CD4-positive, alpha-beta memory T cell (primary cell): ENCODE measurements around the gene AVPR2. TPM values are rescaled to one million over a fixed set of nuclear protein-coding genes. Genes with fewer than 3 reads are reported as not detected.

Source experiments
- CTCF ChIA-PET: fragments of 350-600 bp; sonication (Branson Sonifier 250); formaldehyde crosslinking; loops from one replicate; lab custom pipeline; 2021; ENCODE audit warnings: inconsistent platforms; ENCODE audit not compliant: partially characterized antibody; lab: Charles Lee
- POLR2A ChIA-PET: fragments of 350-600 bp; sonication (Branson Sonifier 250); formaldehyde crosslinking; loops from one replicate; lab custom pipeline; 2021; ENCODE audit not compliant: partially characterized antibody; lab: Charles Lee
- DNase-seq, 5 donors: peaks; one replicate each; pipeline versions ENCODE4 v3.0.0 to v3.0.0-alpha.2; 2020 to 2022; ENCODE audit warnings: mixed read lengths in 1 of 5
- H3K27ac ChIP-seq: one replicate; pipeline ENCODE4 v1.7.0; 2013; ENCODE audit warnings: low read depth, low read length
- H3K27me3 ChIP-seq: 2 replicates; pipeline ENCODE4 v1.7.0; 2013; ENCODE audit warnings: mild to moderate bottlenecking, low read length, moderate library complexity; ENCODE audit not compliant: insufficient read depth
- H3K36me3 ChIP-seq: 2 replicates; pipeline ENCODE4 v1.7.0; 2013; ENCODE audit warnings: mild to moderate bottlenecking, low read length, moderate library complexity; ENCODE audit not compliant: insufficient read depth
- H3K4me1 ChIP-seq: 2 replicates; pipeline ENCODE4 v1.7.0; 2013; ENCODE audit warnings: mild to moderate bottlenecking, low read length, moderate library complexity; ENCODE audit not compliant: insufficient read depth
- H3K4me3 ChIP-seq, 2 donors: one replicate each; pipeline ENCODE4 v1.7.0; 2013; ENCODE audit warnings: low read length in 2 of 2, mild to moderate bottlenecking in 1 of 2
- H3K9me3 ChIP-seq, 2 donors: one replicate each; pipeline ENCODE4 v1.7.0; 2013; ENCODE audit warnings: low read length in 2 of 2, control low read depth in 1 of 2; ENCODE audit not compliant: control insufficient read depth in 1 of 2
- H3K27ac Mint-ChIP-seq, 7 donors: one replicate each; pipeline ENCODE4 v1.8.0; 2020 to 2021; ENCODE audit warnings: mixed read lengths in 7 of 7, mild to moderate bottlenecking in 6 of 7, inconsistent platforms in 3 of 7, moderate library complexity in 3 of 7
- H3K27me3 Mint-ChIP-seq, 2 donors: one replicate each; pipeline ENCODE4 v1.8.0; 2020 to 2021; ENCODE audit warnings: mixed read lengths in 2 of 2
- H3K36me3 Mint-ChIP-seq, 2 donors: one replicate each; pipeline ENCODE4 v1.8.0; 2020 to 2021; ENCODE audit warnings: mixed read lengths in 2 of 2, inconsistent platforms in 1 of 2, mild to moderate bottlenecking in 1 of 2
- H3K4me1 Mint-ChIP-seq, 4 donors: one replicate each; pipeline ENCODE4 v1.8.0; 2020 to 2021; ENCODE audit warnings: mixed read lengths in 4 of 4, mild to moderate bottlenecking in 1 of 4
- H3K4me3 Mint-ChIP-seq, 8 donors: one replicate each; pipeline ENCODE4 v1.8.0; 2020 to 2021; ENCODE audit warnings: mixed read lengths in 8 of 8, mild to moderate bottlenecking in 7 of 8, moderate library complexity in 6 of 8, inconsistent platforms in 3 of 8
- H3K9me3 Mint-ChIP-seq, 8 donors: one replicate each; pipeline ENCODE4 v1.8.0; 2020 to 2021; ENCODE audit warnings: mixed read lengths in 8 of 8, mild to moderate bottlenecking in 5 of 8, inconsistent platforms in 3 of 8, moderate library complexity in 1 of 8
- intact Hi-C: fragments of 100-400 bp; cut with micrococcal nuclease; formaldehyde crosslinking; loops from one replicate; pipeline ENCODE4 v1.15.1; 2023
- polyA plus RNA-seq, 2 donors: library from polyadenylated mRNA; unstranded; fragments of 300-500 nt; fragmentation: Illumina TruSeq; gene quantifications; one replicate each; pipeline ENCODE4 v1.2.3, GENCODE V29; 2021
- total RNA-seq, 2 experiments: library from RNA; stranded (reverse); gene quantifications; one replicate each; pipeline ENCODE4 v1.2.3, GENCODE V29; 2021

The AVPR2 gene
- total and polyA plus RNA-seq, 4 experiments from 2014 or later: 0.15 TPM; not detected in 3

DNA sequence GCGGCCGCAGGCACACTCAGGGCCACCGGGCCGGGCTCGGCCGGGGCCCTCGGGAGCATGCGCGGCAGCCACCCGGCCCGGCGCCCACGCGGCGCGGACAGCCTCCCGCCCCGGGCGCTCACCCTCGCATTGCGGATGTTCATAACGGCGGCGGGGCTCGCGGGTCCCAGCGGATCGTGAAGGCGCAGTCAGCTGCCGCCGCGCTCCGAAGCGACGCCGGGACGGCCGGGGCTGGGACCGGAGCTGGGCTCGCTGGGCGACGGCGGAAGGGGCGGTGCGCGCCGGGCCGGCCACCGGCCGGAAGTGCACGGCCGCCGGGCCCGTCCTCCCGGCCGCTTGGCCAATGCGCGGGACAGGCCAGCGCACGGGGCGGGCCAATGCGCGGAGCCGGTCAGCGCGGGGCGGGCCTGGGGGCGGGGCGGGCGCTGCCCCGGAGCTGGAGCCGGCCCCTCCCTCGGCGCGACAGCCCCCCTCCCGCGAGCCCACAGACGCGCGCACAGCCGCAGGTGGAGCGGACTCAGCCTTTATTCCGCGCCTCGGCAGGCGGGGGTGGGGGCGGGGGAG, 30.4 kb downstream of the AVPR2 start, which contains the start of gene NAA10:
Gene NAA10 (minus strand): TSS at position 276 of the 564 bp plus-strand sequence. CDS start 133 bp downstream, at position 143.
- peaks cover 8 to 32% (median 22%) of the 10 kb centered on the region in 4 donors for H3K4me1 Mint-ChIP-seq
- DNase-seq: peak; percentile 37 to 58 (median 47)
- peak within 1 kb of the TSS; percentile 84 to 91 (median 90) for H3K4me3 Mint-ChIP-seq

DNA sequence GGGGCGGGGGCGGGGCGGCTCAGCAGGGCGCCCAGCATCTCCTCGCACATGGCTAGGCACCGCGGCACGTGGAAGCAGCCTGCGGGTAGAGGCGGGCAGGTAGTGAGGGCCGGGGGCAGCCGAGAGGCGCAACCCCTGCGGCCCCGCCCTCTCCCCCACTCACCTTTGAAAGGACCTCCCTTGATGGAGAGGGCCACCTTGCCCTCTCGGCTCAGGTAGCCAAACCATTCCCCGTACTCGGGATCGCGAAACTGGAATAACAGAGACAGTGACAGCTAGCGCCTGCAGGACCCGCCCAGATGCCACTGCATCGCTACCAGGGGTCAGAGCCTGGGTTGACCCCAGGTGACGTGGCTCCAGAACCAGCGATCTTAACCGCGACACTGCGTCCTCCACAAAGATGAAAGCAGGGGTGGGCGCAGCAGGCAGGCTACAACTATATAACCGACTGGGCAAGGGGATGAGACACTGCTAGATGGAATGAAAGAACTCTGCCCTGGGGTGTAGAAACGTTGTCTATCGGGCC, 30.9 kb downstream of the AVPR2 start:
- Mint-ChIP-seq H3K36me3 (peaks cover 5 to 10% of the 10 kb centered on the region in 2 donors), H3K27ac (peak overlapping the region in 6 of 7 donors; percentile 57 to 77 (median 72)), H3K4me1 (peaks cover 8 to 31% (median 22%) of the 10 kb centered on the region in 4 donors), H3K27me3 (no peaks in the 10 kb centered on the region), H3K4me3 (peak overlapping the region; percentile 69 to 80 (median 76)), H3K9me3 (peaks cover 0 to 3% (median 0%) of the 10 kb centered on the region in 8 donors)
- intact Hi-C loops: no loop called here
- no peak overlapping the region for H3K27ac ChIP-seq
- H3K4me1 ChIP-seq: peaks cover 5% of the 10 kb centered on the region
- H3K9me3 ChIP-seq: no peaks in the 10 kb centered on the region
- ChIA-PET POLR2A (interaction anchor here (0.9 to 21.2 kb wide), 4 partner anchors 8 to 195 kb away, joined by 3 to 447 read pairs (median 228); partner anchors contain the start of genes ARHGAP4, NAA10 and RENBP), CTCF (interaction anchor here (2.1 to 14.9 kb wide), 3 partner anchors 8 to 11 kb away, joined by 5 to 290 read pairs (median 34); partner anchors contain the start of gene RENBP)
- DNase-seq: no peak
- H3K36me3 ChIP-seq: peaks cover 4% of the 10 kb centered on the region
- peak overlapping the region in 1 of 2 donors; percentile 28 for H3K4me3 ChIP-seq
- no peaks in the 10 kb centered on the region for H3K27me3 ChIP-seq

More for the DNA sequence above, 30.4 kb downstream of the AVPR2 start, which contains the start of gene NAA10:
- H3K4me1 ChIP-seq: peaks cover 5% of the 10 kb centered on the region
- peak within 1 kb of the TSS; percentile 51 for H3K27ac ChIP-seq
- intact Hi-C loops: loop anchor here (1.0 kb wide), 1 partner anchor 10 kb away; no protein-coding TSS in a partner anchor
- ChIA-PET CTCF (interaction anchor here (5.1 to 14.9 kb wide), 2 partner anchors 11 kb away, joined by 34 to 290 read pairs; partner anchors contain the start of gene RENBP), POLR2A (interaction anchor here (0.9 to 21.2 kb wide), 6 partner anchors 8 to 194 kb away, joined by 3 to 447 read pairs (median 10); partner anchors contain the start of genes ARHGAP4, HCFC1, IRAK1 and NAA10)
- H3K27me3 Mint-ChIP-seq: no peaks in the 10 kb centered on the region
- H3K9me3 Mint-ChIP-seq: peaks cover 0 to 3% (median 0%) of the 10 kb centered on the region in 8 donors
- H3K9me3 ChIP-seq: no peaks in the 10 kb centered on the region
- H3K36me3 ChIP-seq: peaks cover 4% of the 10 kb centered on the region
- H3K36me3 Mint-ChIP-seq: peaks cover 5 to 10% of the 10 kb centered on the region in 2 donors
- H3K4me3 ChIP-seq: peak within 1 kb of the TSS; percentile 17 to 38
- H3K27me3 ChIP-seq: no peaks in the 10 kb centered on the region
- peak within 1 kb of the TSS; percentile 72 to 90 (median 81) for H3K27ac Mint-ChIP-seq

DNA sequence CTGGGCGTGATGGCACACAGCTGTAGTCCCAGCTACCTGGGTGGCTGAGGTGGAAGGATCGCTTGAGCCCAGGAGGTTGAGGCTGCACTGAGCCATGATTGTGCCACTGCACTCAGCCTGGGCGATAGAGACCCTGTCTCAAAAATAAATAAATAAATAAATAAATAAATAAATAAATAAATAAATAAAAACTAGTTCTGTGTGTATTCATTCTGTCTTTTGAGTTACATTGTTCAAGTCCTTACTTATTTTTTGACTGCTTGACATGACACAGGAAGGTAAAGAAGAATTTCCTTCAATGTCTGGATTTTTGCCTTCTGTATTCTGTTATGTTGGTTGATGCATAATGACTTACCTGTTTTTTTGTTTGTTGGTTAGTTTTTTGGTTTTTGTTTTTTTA, 32.6 kb downstream of the AVPR2 start:
- no peaks in the 10 kb centered on the region for H3K9me3 ChIP-seq
- H3K4me3 ChIP-seq: no peak overlapping the region
- no peaks in the 10 kb centered on the region for H3K27me3 ChIP-seq
- Mint-ChIP-seq H3K27ac (peak overlapping the region in 2 of 7 donors; percentile 73 to 76), H3K4me1 (peaks cover 5 to 24% (median 17%) of the 10 kb centered on the region in 4 donors), H3K27me3 (no peaks in the 10 kb centered on the region), H3K4me3 (peak overlapping the region in 1 of 8 donors; percentile 9), H3K9me3 (peaks cover 0 to 3% (median 0%) of the 10 kb centered on the region in 8 donors), H3K36me3 (peaks cover 0 to 4% of the 10 kb centered on the region in 2 donors)
- DNase-seq: no peak
- H3K36me3 ChIP-seq: peaks cover under 1% of the 10 kb centered on the region
- intact Hi-C loops: no loop called here
- peaks cover 5% of the 10 kb centered on the region for H3K4me1 ChIP-seq
- no peak overlapping the region for H3K27ac ChIP-seq
- POLR2A ChIA-PET: interaction anchor here (20.6 to 21.2 kb wide), 2 partner anchors 6 to 10 kb away, joined by 447 read pairs; partner anchors contain the start of genes ARHGAP4, NAA10 and RENBP
- CTCF ChIA-PET: interaction anchor here (2.1 to 5.1 kb wide), 3 partner anchors 9 to 13 kb away, joined by 5 to 34 read pairs (median 10); no protein-coding TSS in a partner anchor

DNA sequence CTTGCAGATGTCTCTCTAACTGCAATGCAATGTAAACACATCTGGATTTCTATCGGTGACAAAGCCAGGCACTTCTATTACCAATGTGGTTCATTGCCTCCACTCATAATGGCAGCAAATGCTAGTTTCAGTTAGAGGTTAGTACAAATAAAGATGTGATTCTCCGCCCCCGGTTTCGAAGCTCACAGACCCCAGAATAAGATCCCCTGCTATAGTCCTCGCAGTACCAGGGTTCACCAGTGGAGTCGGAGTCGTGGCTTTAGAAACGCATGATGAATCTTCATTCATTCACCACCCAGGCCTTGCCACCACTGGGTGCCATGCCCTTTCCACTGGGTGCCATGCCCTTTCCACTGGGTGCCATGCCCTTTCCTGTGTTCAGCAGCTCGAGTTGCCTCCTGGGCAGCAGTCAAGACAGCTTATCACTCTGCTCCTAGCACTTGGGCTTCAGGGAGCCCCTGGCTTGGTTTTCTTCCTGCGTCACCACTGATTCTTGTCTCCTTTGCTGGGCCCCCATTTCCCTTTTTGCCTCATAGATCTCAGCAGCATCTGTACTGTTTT, 33.8 kb downstream of the AVPR2 start:
- ChIA-PET CTCF (interaction anchor here (1.0 to 2.3 kb wide), 2 partner anchors 9 to 15 kb away, joined by 3 to 10 read pairs; no protein-coding TSS in a partner anchor), POLR2A (interaction anchor here (21.2 kb wide), 1 partner anchor 11 kb away, joined by 447 read pairs; the partner anchor contains the start of genes ARHGAP4 and NAA10)
- no peaks in the 10 kb centered on the region for H3K9me3 ChIP-seq
- Mint-ChIP-seq H3K27ac (peak overlapping the region in 1 of 7 donors; percentile 47), H3K27me3 (no peaks in the 10 kb centered on the region), H3K4me3 (no peak overlapping the region), H3K36me3 (peaks cover 0 to 4% of the 10 kb centered on the region in 2 donors), H3K9me3 (peaks cover 0 to 3% (median 0%) of the 10 kb centered on the region in 8 donors), H3K4me1 (peaks cover 5 to 21% (median 13%) of the 10 kb centered on the region in 4 donors)
- no peaks in the 10 kb centered on the region for H3K36me3 ChIP-seq
- H3K27ac ChIP-seq: no peak overlapping the region
- no peaks in the 10 kb centered on the region for H3K27me3 ChIP-seq
- intact Hi-C loops: no loop called here
- DNase-seq: no peak
- H3K4me3 ChIP-seq: no peak overlapping the region
- H3K4me1 ChIP-seq: peaks cover 5% of the 10 kb centered on the region

DNA sequence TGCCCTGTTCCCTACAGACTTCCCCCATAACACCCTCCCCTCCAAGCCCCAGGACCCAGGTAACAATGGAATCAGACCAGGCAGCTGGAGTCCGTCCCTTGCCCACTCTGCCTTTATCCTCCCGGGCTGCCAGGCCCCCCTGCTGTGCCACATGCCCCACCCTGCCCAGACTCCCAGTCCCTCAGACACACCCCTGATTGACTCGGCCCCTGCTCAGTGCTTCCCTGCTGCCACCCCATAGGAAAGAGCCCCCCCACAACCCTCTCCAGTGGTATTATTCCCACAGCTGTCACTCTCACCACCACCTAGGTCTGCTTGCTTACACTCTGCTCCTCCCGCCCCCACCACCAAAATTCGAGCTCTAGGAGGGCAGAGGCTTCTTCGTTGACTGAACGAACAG, 35.1 kb downstream of the AVPR2 start:
- no peaks in the 10 kb centered on the region for H3K27me3 ChIP-seq
- intact Hi-C loops: no loop called here
- H3K36me3 ChIP-seq: no peaks in the 10 kb centered on the region
- peaks cover 2 to 21% (median 5%) of the 10 kb centered on the region in 4 donors for H3K4me1 Mint-ChIP-seq
- no peaks in the 10 kb centered on the region for H3K27me3 Mint-ChIP-seq
- peaks cover 0 to 3% (median 0%) of the 10 kb centered on the region in 8 donors for H3K9me3 Mint-ChIP-seq
- POLR2A ChIA-PET: interaction anchor here (1.0 to 21.2 kb wide), 2 partner anchors 13 to 33 kb away, joined by 3 to 447 read pairs; partner anchors contain the start of genes ARHGAP4 and NAA10
- no peaks in the 10 kb centered on the region for H3K9me3 ChIP-seq
- no peaks in the 10 kb centered on the region for H3K36me3 Mint-ChIP-seq
- CTCF ChIA-PET: interaction anchor here (1.0 to 2.1 kb wide), 3 partner anchors 12 to 16 kb away, joined by 3 to 6 read pairs (median 5); partner anchors contain the start of gene ARHGAP4
- H3K4me1 ChIP-seq: peaks cover 11% of the 10 kb centered on the region
- no peak overlapping the region for H3K27ac ChIP-seq
- H3K27ac Mint-ChIP-seq: no peak overlapping the region
- H3K4me3 Mint-ChIP-seq: no peak overlapping the region
- DNase-seq: no peak
- no peak overlapping the region for H3K4me3 ChIP-seq

DNA sequence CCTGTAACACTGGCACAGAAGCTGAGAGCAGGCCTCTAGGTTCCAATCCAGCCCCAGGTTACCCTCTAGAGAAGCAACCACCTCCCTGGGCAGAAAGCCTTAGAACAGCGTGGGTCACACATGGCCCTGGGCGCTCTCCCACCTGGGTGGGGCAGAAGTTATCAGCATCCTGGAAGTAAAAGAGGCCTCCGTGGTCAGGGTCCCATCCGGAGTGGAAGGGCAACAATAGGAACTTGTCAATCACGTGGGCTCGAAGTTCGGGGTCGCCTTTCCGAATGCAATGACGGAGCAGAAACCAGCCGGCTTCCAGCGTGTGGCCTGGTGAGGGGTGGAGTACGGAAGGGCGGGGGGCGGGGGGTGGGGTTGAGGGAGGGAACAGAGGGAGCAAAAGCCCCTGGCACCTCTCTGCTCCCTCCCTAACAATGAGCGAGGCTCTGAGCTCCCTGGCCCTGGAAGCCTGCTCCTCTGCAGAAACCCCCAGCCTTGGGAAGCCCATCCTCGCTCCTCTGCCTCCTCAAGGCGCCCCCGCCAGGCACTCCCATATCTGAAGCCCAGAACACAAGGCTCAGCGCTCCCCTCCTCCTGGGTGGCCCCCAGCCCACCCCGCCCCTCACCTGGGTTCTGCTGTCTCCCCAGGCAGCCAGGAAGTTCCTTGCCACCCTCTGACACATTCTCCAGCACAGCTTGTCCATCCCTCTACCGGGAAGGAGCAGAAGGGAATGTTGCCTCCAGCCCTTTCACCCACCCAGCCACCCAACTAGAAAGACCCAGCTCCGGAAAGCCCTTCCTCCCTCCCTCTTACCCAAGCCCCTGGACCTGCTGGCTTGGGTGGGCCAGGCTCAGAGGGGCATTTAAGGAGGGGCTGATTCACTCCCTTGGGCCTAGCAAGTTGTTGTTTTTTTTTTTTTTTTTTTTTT, 37.1 kb downstream of the AVPR2 start:
- no peak overlapping the region for H3K4me3 ChIP-seq
- H3K27me3 Mint-ChIP-seq: no peaks in the 10 kb centered on the region
- intact Hi-C loops: no loop called here
- H3K36me3 ChIP-seq: no peaks in the 10 kb centered on the region
- no peak for DNase-seq
- H3K27me3 ChIP-seq: no peaks in the 10 kb centered on the region
- CTCF ChIA-PET: interaction anchor here (0.6 to 10.4 kb wide), 2 partner anchors 14 to 225 kb away, joined by 3 to 290 read pairs; partner anchors contain the start of genes ARHGAP4 and NAA10
- H3K4me3 Mint-ChIP-seq: peak overlapping the region in 3 of 8 donors; percentile 10 to 55 (median 38)
- POLR2A ChIA-PET: interaction anchor here (21.2 kb wide), 1 partner anchor 15 kb away, joined by 447 read pairs; the partner anchor contains the start of genes ARHGAP4 and NAA10
- peak overlapping the region in 2 of 7 donors; percentile 24 to 62 for H3K27ac Mint-ChIP-seq
- peaks cover 15% of the 10 kb centered on the region for H3K4me1 ChIP-seq
- H3K9me3 ChIP-seq: no peaks in the 10 kb centered on the region
- H3K9me3 Mint-ChIP-seq: peaks cover 0 to under 1% (median 0%) of the 10 kb centered on the region in 8 donors
- no peak overlapping the region for H3K27ac ChIP-seq
- H3K4me1 Mint-ChIP-seq: peaks cover 2 to 14% (median 5%) of the 10 kb centered on the region in 4 donors
- H3K36me3 Mint-ChIP-seq: no peaks in the 10 kb centered on the region
